Measurements from ENCODE around the gene TTI1. TPM values are rescaled to one million over a fixed set of nuclear protein-coding genes. Genes with fewer than 3 reads are reported as not detected.

The TTI1 gene
- total RNA-seq, 2 donors from 2014 or later = 37.5 to 56.2 TPM

DNA sequence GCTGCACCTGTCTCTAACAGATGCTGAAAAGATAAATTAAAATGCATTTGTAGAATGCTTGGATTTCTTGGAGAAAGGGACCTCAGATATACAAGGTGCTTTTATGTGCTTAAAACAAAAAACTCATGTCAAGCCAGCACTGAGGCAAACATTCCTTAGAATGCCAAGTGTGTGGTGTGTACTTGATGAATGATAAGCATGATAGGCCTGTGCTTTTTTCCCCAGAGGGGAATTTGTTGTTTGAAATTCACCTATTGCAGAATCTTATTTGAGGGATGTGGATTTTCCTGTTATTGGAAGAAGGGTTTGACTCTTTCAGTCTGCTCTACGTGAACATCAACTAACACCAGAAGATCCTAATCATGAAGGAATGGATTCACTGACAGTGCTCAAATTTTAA, 28.8 kb downstream of the TTI1 start:
- Mint-ChIP-seq H3K27ac (no peak overlapping the region), H3K9me3 (no peaks in the 10 kb centered on the region), H3K4me1 (no peaks in the 10 kb centered on the region), H3K4me3 (no peak overlapping the region), H3K36me3 (ENCODE audit: low read depth) (peaks cover 40% of the 10 kb centered on the region), H3K27me3 (ENCODE audit: insufficient read depth) (no peaks in the 10 kb centered on the region)
- H3K4me3 ChIP-seq (ENCODE audit: low read length) = no peak overlapping the region
- 79 to 100% methylated on average over 1 of the region's 1 CpG for WGBS, 2 experiments (ENCODE audit: insufficient coverage in 1 of 2, insufficient read length in 1 of 2)
- no peaks in the 10 kb centered on the region for H3K4me1 ChIP-seq (ENCODE audit: control insufficient read depth, insufficient read depth, low read length)
- DNase-seq = no peak
- TF ChIP-seq, protein P1, sequence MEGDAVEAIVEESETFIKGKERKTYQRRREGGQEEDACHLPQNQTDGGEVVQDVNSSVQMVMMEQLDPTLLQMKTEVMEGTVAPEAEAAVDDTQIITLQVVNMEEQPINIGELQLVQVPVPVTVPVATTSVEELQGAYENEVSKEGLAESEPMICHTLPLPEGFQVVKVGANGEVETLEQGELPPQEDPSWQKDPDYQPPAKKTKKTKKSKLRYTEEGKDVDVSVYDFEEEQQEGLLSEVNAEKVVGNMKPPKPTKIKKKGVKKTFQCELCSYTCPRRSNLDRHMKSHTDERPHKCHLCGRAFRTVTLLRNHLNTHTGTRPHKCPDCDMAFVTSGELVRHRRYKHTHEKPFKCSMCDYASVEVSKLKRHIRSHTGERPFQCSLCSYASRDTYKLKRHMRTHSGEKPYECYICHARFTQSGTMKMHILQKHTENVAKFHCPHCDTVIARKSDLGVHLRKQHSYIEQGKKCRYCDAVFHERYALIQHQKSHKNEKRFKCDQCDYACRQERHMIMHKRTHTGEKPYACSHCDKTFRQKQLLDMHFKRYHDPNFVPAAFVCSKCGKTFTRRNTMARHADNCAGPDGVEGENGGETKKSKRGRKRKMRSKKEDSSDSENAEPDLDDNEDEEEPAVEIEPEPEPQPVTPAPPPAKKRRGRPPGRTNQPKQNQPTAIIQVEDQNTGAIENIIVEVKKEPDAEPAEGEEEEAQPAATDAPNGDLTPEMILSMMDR (conservative IDR thresholded peaks at IDR 0.05) = no peak
- no peaks in the 10 kb centered on the region for H3K27me3 ChIP-seq (ENCODE audit: control insufficient read depth, insufficient read depth, low read length, poor library complexity, severe bottlenecking)
- H3K36me3 ChIP-seq (ENCODE audit: control insufficient read depth, insufficient read depth, low read length) = peaks cover 75% of the 10 kb centered on the region
- no peaks in the 10 kb centered on the region for H3K9me3 ChIP-seq (ENCODE audit: control insufficient read depth, low read length)
- H3K27ac ChIP-seq (ENCODE audit: low read depth, low read length) = no peak overlapping the region
- no peak overlapping the region for H3K9ac ChIP-seq (ENCODE audit: extremely low read depth, low read length, poor library complexity, severe bottlenecking)

DNA sequence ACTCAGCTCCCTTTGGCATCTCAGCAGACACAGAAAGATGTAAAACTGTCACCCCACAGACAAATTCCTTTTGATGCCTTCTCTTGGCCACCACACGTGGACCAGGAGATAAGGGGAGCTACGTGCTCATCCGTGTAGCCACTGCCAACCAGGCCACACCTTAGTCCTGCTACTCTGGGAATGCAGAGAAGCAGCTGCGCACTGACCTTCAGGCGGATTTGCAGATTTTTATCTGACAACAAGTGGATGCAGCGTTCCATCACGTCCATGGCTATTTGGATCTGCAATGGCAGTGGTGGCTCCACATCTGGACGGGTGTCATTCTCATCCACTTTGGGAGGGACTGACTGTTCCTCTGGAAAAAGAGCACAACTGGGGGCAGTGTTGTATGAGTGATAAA, 30.8 kb downstream of the TTI1 start:
- no peak overlapping the region for H3K4me3 Mint-ChIP-seq
- no peak overlapping the region for H3K27ac ChIP-seq (ENCODE audit: low read depth, low read length)
- WGBS, 2 experiments (ENCODE audit: insufficient coverage in 1 of 2, insufficient read length in 1 of 2) = 96 to 99% methylated on average over 7 to 8 of the region's 8 CpGs

DNA sequence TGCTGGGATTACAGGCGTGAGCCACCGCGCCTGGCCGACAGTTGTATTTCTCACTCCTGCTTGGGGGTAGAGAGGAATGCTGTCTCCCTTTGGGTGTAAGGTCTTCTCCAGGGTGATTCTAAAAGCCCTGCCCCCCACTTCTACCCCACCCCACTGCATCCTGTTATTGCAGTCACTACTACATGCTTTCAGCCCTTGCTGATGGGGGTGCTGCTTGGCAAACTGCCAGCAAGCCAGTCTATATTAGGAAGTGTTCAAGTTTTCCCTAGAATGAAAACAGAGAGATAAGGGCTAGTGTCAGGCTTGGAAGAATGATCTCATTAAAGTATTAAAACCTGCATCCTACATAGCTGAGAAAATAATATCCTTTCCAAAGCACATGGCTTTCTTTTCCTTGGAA, 31.3 kb downstream of the TTI1 start:
- Histone ChIP-seq H3K9ac (ENCODE audit: extremely low read depth, low read length, poor library complexity, severe bottlenecking) (no peak overlapping the region), H3K36me3 (ENCODE audit: control insufficient read depth, insufficient read depth, low read length) (peaks cover 85% of the 10 kb centered on the region), H3K9me3 (ENCODE audit: control insufficient read depth, low read length) (no peaks in the 10 kb centered on the region), H3K27ac (ENCODE audit: low read depth, low read length) (no peak overlapping the region), H3K4me3 (ENCODE audit: low read length) (no peak overlapping the region), H3K4me1 (ENCODE audit: control insufficient read depth, insufficient read depth, low read length) (no peaks in the 10 kb centered on the region), H3K27me3 (ENCODE audit: control insufficient read depth, insufficient read depth, low read length, poor library complexity, severe bottlenecking) (no peaks in the 10 kb centered on the region)
- Mint-ChIP-seq H3K9me3 (no peaks in the 10 kb centered on the region), H3K36me3 (ENCODE audit: low read depth) (peaks cover 48% of the 10 kb centered on the region), H3K4me1 (no peaks in the 10 kb centered on the region), H3K4me3 (no peak overlapping the region), H3K27ac (no peak overlapping the region), H3K27me3 (ENCODE audit: insufficient read depth) (no peaks in the 10 kb centered on the region)
- 100% methylated on average over 4 of the region's 4 CpGs; no CpG with 5 or more reads in 1 of the 2 experiments for WGBS, 2 experiments (ENCODE audit: insufficient coverage in 1 of 2, insufficient read length in 1 of 2)
- DNase-seq = no peak
- TF ChIP-seq, protein P1 (conservative IDR thresholded peaks at IDR 0.05) = no peak

More for the DNA sequence above, 30.8 kb downstream of the TTI1 start:
- Mint-ChIP-seq H3K9me3 (no peaks in the 10 kb centered on the region), H3K36me3 (ENCODE audit: low read depth) (peaks cover 43% of the 10 kb centered on the region), H3K27ac (no peak overlapping the region), H3K27me3 (ENCODE audit: insufficient read depth) (no peaks in the 10 kb centered on the region), H3K4me1 (no peaks in the 10 kb centered on the region)
- Histone ChIP-seq H3K9ac (ENCODE audit: extremely low read depth, low read length, poor library complexity, severe bottlenecking) (no peak overlapping the region), H3K9me3 (ENCODE audit: control insufficient read depth, low read length) (no peaks in the 10 kb centered on the region), H3K4me1 (ENCODE audit: control insufficient read depth, insufficient read depth, low read length) (no peaks in the 10 kb centered on the region), H3K4me3 (ENCODE audit: low read length) (no peak overlapping the region), H3K36me3 (ENCODE audit: control insufficient read depth, insufficient read depth, low read length) (peaks cover 82% of the 10 kb centered on the region), H3K27me3 (ENCODE audit: control insufficient read depth, insufficient read depth, low read length, poor library complexity, severe bottlenecking) (no peaks in the 10 kb centered on the region)
- TF ChIP-seq, protein P1 (conservative IDR thresholded peaks at IDR 0.05) = no peak
- DNase-seq = no peak

Data from endodermal cell (in vitro differentiated cells).